GM21423 (cell line): ENCODE data around the gene ARHGEF10L.

Source experiments
- ATAC-seq: cut with Tn5 transposase; IDR thresholded peaks from one replicate; pipeline ENCODE4 v1.9.1; 2021; ENCODE audit warnings: mild to moderate bottlenecking, moderate library complexity; ENCODE audit not compliant: unreplicated experiment

Gene ARHGEF10L

DNA sequence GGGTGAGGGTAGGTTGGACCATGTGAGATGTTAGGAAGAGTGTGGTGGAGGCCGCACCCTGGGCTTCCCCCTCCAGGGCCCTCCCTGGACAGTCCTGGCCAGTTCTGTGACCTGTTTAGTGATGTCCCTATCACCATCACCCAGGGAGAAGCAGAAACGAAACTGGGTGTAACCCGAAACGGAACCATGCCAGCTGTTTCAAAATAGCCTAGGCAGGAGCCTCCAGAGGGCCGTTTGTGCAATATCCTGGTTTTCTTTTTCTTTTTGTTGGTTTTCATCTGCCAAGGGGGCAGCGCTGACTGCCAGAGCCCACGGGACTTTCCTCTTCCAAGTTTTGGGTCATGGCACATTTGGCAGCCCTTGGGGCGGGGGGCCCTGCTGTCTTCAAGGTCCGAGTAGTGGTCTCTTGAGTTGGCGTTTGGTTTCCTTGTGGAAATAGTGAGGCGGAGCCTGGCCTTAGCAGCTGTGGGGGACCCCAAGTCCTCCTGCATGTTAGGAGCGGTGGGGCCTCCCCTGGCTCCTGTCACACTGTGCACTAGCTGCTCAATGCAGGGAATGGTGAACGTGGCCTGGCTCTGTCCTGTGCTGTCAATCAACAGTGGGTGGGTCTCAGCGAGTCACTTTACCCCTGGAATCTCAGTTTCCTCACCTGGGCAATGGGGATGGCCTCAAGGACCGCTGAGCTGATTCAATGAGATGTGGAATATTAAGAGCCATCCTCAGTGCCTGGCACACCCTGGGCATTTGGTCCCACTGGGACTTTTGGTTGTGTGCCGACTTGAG lies 90.7 kb downstream of the ARHGEF10L start:
- ATAC-seq = no peak

DNA sequence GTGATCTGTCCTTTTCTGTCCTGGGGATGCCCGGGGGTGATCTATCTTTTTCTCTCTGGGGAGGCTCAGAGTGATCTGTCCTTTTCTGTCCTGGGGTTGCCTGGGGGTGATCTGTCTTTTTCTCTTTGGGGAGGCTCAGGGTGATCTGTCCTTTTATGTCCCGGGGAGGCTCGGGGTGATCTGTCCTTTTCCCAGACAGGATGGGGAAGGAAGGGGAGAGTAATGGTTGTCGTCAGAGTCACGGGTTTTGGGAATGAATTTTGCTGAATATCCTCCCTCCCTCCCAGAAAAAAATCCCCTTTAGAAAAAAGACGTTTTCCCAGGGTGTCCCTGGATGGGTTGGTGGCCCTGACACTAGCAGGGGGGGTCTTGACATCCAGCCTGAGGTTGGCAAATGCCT lies 91.5 kb downstream of the ARHGEF10L start:
- ATAC-seq = no peak

- ATAC-seq = no peak
Observed at GRCh38 chr1:17631410-17631809, 91.9 kb downstream of the ARHGEF10L start.

DNA sequence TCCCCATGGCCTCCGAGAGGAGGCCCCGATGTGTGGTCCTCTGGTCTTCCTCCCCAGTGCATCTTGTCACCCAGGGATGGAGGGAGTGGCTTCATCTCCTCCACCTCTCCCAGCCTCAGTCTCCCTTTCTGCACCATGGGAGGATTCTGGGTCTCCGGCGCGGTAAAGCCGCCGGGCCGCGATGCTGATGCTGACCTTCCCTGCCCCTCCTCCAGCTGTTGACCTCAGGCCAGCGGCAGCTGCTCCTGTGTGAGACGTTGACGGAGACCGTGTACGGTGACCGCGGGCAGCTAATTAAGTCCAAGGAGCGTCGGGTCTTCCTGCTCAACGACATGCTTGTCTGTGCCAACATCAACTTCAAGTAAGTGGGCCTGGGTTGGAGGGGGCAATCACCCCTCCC lies 92.6 kb downstream of the ARHGEF10L start:
- ATAC-seq = no peak

DNA sequence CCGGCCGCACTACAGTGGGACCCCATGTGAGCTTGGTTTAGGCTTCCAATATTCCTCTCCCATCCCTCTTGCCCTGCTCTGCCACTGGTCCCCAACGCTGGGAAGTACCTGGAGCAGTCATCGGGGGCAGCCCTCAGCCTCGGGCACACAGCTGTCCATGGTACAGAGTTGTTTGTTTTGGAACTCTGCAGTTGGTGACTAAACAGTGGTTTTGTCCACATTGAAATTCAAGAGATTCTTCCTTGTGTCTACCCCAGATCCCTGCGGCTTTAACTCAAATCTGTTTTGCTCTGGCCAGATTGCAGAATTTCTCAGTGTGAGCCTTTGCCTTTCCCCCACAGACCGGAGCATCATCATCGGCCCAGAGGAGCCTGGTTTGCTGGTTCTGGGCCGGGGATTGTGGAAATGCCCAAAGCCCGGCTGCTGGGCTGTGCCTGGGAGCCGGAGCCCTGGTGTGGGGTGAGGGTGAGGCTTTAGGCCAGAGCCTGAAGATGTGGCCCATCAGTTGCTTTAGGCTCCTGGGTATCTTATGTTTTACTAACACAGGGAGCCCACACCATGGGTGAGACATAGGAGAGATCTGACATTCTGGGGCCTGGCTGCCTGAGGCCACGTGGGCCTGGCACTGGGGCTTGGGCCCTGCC lies 93.2 kb downstream of the ARHGEF10L start:
- no peak for ATAC-seq

DNA sequence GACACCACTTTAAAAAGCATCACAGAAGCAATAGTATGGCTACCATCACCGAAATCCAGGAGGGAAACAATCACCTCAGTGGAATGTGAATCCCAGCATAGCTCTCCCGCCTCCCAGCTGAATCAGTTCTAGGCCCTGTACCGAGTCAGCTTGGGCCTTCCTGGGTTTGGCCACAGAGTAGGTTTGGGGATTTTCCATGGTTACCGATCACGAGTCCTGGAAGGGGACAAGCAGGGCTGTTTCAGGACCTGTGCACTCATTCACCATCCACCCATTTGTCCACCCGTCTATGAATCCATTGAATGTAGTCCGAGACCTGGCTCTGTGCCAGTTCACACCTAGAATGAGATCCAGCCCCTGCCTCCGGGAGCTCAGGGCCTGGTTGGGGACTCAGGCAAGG lies 94.2 kb downstream of the ARHGEF10L start:
- no peak for ATAC-seq

DNA sequence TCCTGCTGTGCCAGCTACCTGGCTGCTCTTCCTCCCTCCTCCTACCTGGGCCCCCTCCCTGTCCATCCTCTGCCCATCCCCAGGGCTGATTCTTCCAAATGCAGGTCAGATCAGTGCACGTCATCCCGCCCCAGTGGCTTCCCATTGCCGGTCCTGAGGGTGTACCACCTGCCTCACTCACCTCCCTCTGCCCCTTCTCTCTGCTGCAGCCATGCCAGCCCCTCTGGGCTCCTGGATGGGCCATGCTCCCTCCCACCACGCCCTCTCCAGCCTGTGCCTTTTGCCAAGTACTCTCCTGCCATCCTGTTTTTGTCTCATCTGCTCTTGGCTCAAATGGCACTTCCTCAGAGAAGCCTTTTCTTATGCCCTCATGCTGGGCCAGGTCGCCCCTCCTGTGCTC lies 95.8 kb downstream of the ARHGEF10L start:
- ATAC-seq = no peak

DNA sequence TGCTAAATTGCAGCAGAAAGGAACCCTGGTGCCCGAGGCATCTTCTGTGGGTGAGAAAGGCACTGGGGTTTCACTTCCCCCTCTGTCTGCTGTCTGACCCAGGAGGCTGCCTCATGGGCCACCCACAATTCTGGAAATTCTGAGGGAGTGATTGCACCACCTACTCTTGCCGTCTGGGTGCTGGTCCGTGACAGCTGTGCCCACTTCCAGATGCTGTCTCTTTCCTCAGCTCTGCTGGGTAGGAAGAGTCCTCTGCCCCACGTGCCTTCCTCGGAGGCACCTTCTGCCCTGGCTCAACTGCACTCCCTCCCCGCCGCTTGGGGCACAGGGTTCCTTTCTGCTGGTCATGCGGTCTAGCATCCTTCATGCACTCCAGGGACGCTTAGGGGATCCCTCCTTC lies 96.3 kb downstream of the ARHGEF10L start:
- no peak for ATAC-seq

DNA sequence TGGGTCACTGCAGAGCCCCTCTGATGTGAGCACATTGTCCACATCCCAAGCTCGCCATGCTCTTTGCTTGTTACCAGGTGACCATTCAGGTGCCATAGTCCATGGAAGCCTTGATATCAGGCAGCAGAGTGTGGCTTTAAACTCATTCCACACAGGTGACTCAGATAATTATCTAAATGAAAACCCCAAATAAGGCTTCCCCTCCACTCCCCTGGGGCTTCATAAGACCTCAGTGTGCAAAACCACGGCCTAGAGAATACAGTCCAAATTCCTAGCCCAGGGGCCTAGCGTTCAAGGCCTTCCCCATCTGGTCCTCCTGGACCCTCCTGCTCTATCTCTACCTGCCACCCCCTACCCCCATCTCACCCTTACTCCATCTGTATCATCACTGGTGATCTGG lies 97.1 kb downstream of the ARHGEF10L start:
- no peak for ATAC-seq

GRCh38 chr1:17637055-17637454 lies 97.6 kb downstream of the ARHGEF10L start:
- ATAC-seq = no peak

DNA sequence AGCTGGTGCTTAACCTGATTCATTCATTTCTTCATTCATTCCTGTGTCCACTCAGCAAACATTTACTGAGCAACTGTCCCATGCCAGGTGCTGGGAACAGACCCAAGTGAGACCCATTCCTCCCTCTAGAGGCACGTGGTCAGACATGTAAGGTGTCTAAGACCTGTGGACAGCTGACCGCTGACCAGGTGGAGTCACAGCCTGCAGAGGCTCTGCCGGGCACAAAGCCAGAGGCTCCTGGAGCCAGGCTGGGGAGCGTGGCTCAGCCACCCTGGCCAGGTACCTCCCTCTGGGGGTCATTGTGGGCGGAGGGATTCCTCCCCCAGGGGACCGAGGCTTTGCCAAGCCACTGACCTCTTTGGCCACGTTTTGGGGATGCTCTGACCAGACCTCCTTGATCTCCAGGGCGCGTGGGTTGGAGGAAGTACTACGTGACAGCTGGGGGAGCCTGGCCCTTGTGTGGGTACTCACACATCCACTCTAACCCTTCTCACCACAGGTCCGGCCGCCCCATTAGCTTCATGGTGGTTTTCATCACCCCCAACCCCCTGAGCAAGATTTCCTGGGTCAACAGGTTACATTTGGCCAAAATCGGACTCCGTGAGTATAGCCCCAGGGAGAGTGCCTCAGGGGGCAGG lies 100.3 kb downstream of the ARHGEF10L start:
- ATAC-seq = no peak

DNA sequence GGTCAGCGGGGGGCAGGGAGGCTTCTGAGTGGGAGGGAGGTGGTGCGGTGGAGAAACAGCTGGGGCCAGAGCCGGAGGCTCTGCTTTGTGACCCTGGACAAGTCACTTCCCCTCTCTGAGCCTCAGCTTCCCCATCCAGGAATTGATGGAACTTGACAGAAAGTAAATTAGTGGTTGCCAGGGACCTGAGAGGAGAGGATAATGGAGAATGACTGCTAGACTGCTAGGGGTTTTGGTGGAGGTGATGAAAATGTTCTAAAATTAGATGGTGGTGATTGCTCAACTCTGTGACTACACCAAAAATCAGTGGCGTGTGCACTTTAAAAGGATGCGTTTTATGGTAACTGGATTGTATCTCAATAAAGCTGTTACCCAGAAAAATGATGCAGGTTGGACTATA lies 100.9 kb downstream of the ARHGEF10L start:
- no peak for ATAC-seq

- no peak for ATAC-seq
Observed at GRCh38 chr1:17640975-17641374, 101.5 kb downstream of the ARHGEF10L start.

DNA sequence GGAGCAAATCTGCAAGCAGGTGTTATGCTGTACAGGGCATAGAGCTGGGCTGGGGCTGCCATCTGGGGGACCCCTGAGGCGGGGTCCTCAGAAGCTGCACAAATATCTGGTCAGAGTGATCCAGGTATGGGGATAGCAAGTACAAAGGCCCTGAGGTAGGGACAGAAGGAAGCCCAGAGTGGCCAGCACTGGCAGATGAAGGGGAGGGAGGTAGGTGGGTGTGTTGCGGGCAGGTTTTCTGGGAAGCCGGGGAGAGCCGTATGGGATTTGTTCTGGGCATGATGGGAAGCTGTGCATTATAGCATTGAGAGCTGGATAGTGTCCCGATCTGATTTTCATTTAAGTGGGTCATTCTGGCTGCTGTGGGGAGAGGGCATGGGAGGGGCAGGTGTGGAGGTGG lies 102.7 kb downstream of the ARHGEF10L start:
- no peak for ATAC-seq

DNA sequence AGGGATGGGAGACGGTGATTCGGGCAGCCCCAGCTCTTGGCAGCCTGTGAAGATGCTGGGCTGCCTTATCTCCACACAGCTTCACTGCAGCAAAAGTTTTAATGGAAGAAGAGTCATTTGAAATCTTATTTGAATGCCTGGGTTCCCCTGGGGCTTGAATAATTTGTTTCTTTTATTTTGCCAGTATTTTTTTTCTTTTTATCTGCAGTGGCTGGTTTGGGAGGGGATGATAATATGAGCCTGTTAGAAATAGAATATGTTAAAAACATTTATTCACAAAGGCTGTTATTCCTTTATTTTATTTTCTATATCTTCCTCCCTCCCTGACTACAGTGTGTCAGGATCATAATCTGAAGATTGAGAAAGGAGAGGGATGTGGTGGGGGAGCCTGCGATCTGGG lies 103.4 kb downstream of the ARHGEF10L start:
- ATAC-seq = no peak

GRCh38 chr1:17643861-17644703 lies 104.6 kb downstream of the ARHGEF10L start:
- ATAC-seq = no peak

GRCh38 chr1:17645068-17645911 lies 105.8 kb downstream of the ARHGEF10L start:
- ATAC-seq = no peak

- no peak for ATAC-seq
Observed at GRCh38 chr1:17646444-17647280, 107.2 kb downstream of the ARHGEF10L start.

DNA sequence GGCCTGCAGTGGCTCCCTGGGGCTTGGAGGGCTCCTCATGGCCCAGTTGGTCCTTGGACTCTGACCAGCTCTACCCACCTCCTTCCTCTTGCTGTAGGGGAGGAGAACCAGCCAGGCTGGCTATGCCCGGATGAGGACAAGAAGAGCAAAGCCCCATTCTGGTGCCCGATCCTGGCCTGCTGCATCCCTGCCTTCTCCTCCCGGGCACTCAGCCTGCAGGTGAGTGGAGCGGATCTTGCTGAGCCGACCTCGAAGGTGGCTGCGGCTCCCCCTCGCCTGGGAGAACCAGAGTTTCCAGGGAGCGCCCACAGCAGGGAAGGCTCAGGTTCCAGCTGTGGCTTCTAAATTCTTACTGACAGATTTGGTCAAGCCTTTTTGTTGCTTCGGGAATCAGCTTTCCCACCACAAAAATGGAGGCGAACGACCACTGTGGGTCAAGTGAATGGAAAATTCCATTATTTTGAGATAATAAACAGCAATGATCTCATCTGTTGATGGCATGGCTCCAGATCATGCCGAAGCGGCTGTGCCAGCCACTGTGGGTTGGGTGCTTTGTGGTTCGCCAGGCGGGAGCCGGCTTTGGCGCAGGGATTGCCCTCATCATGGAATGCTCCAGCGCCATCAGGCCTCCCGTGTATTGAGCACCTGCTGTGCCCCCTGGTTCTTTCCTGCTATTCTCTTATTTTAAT lies 109.1 kb downstream of the ARHGEF10L start:
- ATAC-seq = no peak
